ENCODE data around the gene BCKDK.

DNA sequence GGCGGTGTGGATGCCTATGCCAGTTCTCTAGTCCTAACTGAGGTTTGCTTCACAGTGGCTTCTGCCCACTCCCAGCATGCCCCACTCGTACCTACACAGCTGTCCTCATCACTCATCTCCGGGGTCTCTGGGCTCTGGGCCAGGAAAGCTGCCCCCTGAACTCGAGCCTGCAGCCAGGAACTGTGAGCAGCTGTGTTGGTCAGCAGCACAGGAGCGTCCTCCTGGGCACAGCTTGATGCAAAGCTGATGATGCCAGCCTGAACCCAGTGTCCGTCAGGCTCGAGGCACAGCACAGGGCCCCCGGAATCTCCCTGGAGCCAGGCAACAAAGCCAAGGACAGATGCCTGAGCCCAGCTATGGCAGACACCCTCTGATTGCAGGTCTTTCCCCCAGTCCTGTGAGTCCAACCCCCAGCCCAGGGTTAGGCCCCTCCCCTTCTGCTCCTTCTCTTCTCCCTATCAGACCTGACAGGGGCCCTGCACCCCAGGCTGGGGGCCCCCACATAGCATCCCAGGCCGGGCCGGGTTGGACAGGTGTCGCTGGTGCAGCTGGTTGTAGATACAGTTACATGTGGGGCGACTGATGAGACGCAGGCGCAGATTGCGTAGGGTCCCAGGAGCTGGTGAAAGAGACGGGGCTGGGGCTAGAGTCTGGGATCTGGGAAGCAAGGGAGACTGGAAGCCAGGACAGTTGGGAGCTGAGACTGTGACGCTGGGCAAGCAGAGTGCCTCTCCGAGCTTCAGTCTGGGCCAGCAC, 22.1 kb upstream of the BCKDK start:
- TF ChIP-seq, protein P1, sequence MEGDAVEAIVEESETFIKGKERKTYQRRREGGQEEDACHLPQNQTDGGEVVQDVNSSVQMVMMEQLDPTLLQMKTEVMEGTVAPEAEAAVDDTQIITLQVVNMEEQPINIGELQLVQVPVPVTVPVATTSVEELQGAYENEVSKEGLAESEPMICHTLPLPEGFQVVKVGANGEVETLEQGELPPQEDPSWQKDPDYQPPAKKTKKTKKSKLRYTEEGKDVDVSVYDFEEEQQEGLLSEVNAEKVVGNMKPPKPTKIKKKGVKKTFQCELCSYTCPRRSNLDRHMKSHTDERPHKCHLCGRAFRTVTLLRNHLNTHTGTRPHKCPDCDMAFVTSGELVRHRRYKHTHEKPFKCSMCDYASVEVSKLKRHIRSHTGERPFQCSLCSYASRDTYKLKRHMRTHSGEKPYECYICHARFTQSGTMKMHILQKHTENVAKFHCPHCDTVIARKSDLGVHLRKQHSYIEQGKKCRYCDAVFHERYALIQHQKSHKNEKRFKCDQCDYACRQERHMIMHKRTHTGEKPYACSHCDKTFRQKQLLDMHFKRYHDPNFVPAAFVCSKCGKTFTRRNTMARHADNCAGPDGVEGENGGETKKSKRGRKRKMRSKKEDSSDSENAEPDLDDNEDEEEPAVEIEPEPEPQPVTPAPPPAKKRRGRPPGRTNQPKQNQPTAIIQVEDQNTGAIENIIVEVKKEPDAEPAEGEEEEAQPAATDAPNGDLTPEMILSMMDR (IDR thresholded peaks at IDR 0.05), result no peak
- TF ChIP-seq POLR2A (IDR thresholded peaks at IDR 0.05), result no peak
